LoVo (cell line): Measurements from ENCODE around the gene CYB5B.

ENCODE experiments used
- DNase-seq: peaks from one replicate; pipeline ENCODE4 v3.0.0-alpha.2; 2016; ENCODE audit warnings: low spot score

Gene CYB5B

GRCh38 chr16:69448470-69449193 lies 24.2 kb downstream of the CYB5B start:
- DNase-seq, result no peak

- no peak for DNase-seq
Observed at GRCh38 chr16:69451166-69451565, 26.7 kb downstream of the CYB5B start.

GRCh38 chr16:69453936-69454335 lies 29.5 kb downstream of the CYB5B start:
- DNase-seq, result no peak

GRCh38 chr16:69463876-69464275 lies 39.5 kb downstream of the CYB5B start:
- no peak for DNase-seq

- DNase-seq, result peak; percentile 18
Observed at GRCh38 chr16:69465083-69465721, 40.8 kb downstream of the CYB5B start.

- DNase-seq, result no peak
Observed at GRCh38 chr16:69465881-69466280, 41.5 kb downstream of the CYB5B start.

- no peak for DNase-seq
Observed at GRCh38 chr16:69466547-69466946, 42.1 kb downstream of the CYB5B start.

- DNase-seq, result no peak
Observed at GRCh38 chr16:69467080-69467479, 42.7 kb downstream of the CYB5B start.

GRCh38 chr16:69467531-69468204 lies 43.2 kb downstream of the CYB5B start:
- no peak for DNase-seq

GRCh38 chr16:69469807-69470561 lies 45.6 kb downstream of the CYB5B start:
- no peak for DNase-seq

GRCh38 chr16:69471121-69471520 lies 46.7 kb downstream of the CYB5B start:
- no peak for DNase-seq

GRCh38 chr16:69474408-69474807 lies 50.0 kb downstream of the CYB5B start:
- DNase-seq, result no peak

GRCh38 chr16:69476920-69477443 lies 52.6 kb downstream of the CYB5B start:
- DNase-seq, result peak; percentile 78

- no peak for DNase-seq
Observed at GRCh38 chr16:69477546-69477945, 53.1 kb downstream of the CYB5B start.

- no peak for DNase-seq
Observed at GRCh38 chr16:69478685-69479084, 54.3 kb downstream of the CYB5B start.

GRCh38 chr16:69479775-69480174 lies 55.4 kb downstream of the CYB5B start:
- DNase-seq, result no peak

- DNase-seq, result no peak
Observed at GRCh38 chr16:69481901-69482341, 57.5 kb downstream of the CYB5B start.

GRCh38 chr16:69482410-69482991 lies 58.1 kb downstream of the CYB5B start:
- no peak for DNase-seq

GRCh38 chr16:69483611-69484010 lies 59.2 kb downstream of the CYB5B start:
- DNase-seq, result no peak

GRCh38 chr16:69485361-69485760 lies 60.9 kb downstream of the CYB5B start:
- DNase-seq, result no peak

GRCh38 chr16:69485816-69486215 lies 61.4 kb downstream of the CYB5B start:
- no peak for DNase-seq

- DNase-seq, result no peak
Observed at GRCh38 chr16:69486272-69486671, 61.9 kb downstream of the CYB5B start.
